GM12873 (cell line): ENCODE measurements around the gene IGFL4.

Source experiments
- TF ChIP-seq, protein P1 (sequence below): IDR thresholded peaks from 2 replicates; pipeline ENCODE4 v1.5.1; 2012; ENCODE audit warnings: low read depth, mild to moderate bottlenecking, moderate library complexity, low read length, control low read depth; ENCODE audit not compliant: insufficient read depth; ENCODE audit errors: missing control alignments

The IGFL4 gene

DNA sequence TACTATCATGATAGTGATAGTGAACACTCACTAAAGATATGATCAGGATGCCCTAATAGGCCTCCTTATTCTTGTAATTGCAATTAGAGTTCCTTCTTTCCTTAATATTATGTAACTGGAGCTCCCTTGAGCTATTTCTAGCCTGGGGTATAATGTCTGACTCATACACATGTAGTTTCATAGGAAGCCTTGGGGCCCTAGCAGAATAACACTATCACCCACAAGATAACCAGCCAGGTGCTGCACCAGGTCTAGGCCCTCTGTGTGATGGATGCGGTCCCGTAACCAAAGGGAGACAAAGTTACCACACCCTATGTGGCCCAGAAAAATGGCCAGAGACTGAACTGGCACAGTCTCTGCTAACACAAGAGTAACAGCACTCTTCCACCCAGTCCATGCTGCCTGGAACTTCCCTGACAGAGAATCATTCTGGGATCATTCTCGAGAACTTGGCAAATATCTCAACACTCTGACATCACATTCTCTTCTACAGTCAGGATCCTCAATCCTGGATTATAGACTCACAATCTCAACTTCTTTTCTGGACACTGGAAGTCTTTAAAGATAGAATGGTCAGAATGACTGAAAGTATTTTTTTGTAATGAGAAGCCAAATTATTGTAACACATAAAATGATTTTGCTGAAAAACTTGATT, 32.6 kb upstream of the IGFL4 start:
- TF ChIP-seq, protein P1, sequence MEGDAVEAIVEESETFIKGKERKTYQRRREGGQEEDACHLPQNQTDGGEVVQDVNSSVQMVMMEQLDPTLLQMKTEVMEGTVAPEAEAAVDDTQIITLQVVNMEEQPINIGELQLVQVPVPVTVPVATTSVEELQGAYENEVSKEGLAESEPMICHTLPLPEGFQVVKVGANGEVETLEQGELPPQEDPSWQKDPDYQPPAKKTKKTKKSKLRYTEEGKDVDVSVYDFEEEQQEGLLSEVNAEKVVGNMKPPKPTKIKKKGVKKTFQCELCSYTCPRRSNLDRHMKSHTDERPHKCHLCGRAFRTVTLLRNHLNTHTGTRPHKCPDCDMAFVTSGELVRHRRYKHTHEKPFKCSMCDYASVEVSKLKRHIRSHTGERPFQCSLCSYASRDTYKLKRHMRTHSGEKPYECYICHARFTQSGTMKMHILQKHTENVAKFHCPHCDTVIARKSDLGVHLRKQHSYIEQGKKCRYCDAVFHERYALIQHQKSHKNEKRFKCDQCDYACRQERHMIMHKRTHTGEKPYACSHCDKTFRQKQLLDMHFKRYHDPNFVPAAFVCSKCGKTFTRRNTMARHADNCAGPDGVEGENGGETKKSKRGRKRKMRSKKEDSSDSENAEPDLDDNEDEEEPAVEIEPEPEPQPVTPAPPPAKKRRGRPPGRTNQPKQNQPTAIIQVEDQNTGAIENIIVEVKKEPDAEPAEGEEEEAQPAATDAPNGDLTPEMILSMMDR = no peak

DNA sequence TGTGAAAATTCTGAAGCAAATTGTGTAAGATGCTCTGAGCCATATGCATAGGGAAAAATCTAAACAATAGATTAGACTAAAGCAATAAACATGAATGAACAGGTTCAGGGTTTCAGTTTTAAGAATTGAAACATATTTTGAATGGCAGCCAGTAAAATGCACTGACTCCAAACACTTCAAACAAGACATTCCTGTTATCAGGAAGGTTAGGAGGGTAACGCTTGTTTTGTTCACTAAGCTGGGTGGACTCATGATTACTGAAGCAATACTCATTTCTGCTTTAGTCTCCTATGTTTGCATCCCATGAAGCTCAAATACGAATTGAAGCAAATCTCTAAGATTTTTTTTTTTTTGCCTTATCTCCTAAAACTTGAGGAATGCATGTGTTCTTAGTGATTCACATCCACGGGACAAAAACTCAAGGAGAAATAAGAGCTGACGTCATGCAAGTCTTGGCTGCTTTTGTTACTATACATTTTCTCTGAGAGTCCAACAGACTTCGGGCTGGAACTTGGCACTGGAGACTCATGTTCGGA, 29.1 kb upstream of the IGFL4 start:
- TF ChIP-seq, protein P1 = no peak

DNA sequence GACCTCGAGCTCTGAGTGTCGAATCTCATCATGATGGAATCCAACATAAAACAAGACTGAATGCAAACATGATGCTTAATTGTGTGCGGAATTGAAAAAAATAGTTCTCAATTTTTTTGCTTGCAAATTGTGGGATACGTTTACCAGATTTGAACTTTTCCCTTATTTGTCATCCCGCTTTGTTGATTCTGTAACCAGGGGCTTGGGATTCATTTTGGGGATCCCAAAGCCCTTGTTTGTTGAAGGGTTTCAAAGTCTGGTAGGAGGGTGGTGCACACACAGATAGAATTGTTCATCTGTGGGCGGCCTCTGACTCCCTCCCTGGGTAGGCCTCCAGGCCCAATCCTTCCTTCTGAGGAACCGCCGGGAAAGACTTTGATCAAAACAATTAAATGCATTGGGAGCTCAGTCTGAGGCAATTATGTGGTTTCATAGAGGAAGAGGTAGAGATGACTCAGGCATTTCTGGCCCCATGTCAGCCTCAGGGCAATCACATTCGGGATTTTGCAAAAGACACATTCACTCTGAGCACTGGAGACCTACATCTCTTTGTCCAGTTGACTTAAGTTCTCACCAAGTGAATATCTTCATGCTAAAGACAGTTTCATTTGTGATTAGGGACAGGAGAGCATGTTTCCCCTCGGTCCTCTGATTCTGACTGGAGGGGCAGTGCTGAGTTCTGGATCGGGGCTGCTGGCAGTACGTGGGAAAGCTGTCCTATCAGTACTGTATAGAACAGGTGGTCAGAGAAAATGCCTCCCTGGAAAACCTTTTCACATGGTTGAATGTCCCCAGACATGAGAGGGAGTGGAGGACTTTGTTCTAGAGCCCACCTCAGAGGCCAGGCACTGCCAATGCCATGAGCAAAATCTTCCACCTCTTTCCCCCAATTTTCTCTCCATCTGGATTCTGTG, 27.8 kb upstream of the IGFL4 start:
- TF ChIP-seq, protein P1 = no peak

DNA sequence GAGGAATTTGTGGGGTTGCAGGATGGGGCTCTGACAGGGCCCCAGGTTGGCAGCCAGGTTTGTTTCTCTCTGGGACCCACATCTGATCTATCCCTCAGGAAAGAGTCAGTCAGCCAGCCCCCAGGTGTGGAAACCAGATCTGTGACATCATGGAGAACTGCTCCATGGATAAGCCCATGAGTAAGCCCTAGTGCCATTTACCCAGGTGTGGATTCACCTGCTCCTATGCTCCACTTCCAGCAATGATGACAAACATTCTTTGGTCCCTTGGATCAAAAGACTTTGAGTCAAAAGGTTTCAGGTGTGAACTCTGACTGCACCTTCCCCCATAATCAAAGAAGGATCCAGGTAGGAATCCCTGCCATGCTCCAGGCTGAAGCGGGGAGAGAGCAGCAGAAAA, 26.9 kb upstream of the IGFL4 start:
- TF ChIP-seq, protein P1 = no peak

DNA sequence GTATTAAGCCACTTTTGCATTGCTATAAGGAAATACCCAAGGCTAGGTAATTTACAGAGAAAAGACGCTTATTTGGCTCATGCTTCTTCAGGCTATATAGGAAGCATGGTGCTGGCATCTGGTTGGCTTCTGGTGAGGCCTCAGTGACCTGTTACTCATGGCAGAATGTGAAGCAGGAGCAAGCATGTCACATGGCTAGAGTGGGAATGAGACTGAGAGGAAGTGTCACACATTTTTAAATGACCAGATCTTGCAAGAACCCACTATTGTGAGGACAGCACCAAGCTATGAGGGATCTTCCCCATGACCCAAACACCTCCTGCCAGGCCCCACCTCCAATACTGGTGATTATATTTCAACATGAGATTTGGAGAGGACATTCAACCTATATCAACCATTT, 25.7 kb upstream of the IGFL4 start:
- TF ChIP-seq, protein P1 = no peak

DNA sequence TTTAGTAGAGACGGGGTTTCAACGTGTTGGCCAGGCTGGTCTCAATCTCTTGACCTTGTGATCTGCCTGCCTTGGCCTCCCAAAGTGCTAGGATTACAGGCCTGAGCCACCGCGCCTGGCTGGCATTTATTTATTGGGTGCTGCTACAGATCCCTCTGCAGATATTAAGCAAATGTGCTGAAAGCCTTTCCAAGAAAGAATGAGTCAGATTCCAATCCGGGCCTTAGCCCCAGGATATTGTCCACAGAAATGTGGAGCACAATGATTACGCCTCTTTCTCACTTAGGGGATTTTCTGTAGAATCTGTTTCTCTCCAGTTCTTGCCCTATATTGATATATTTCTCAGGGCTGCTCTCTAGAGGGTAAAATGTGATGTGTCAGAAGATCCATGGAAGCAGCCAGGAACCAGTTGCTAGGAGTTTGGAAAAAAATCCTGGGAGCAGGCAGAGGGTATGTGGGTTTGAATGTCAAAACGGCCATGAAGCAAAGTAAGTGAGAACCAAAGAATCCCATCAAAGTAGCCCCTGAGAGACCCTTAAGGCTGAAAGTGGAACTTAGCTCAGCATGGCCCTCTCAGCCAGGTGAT, 24.8 kb upstream of the IGFL4 start:
- TF ChIP-seq, protein P1 = no peak

DNA sequence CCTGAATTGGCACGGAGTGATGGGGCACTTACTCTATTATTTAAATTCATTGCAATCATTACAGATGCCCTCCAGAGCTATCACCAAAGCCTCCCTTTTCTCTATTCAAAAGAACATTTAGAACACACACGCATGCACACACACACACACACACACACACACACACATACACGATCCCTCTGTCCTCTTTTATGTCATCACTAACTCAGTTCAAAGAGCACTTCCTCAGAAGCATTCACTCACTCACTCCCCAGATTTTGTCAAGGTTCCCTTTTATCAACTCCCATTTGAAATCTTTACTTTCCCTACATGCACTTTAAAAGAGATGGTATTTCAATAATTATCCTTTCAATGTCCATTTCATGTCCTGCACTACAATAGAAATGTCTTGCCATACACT, 22.4 kb upstream of the IGFL4 start:
- TF ChIP-seq, protein P1 = no peak
